ENCODE data around the gene KCNAB1. TPM values are rescaled to one million over a fixed set of nuclear protein-coding genes. Genes with fewer than 3 reads are reported as not detected.

Gene KCNAB1
- total RNA-seq, 1 donor from 2014 or later = 3.6 TPM

GRCh38 chr3:156445117-156446090, 325.0 kb downstream of the KCNAB1 start:
- DNase-seq (ENCODE audit: low spot score) = no peak

GRCh38 chr3:156448300-156448699, 327.9 kb downstream of the KCNAB1 start:
- DNase-seq (ENCODE audit: low spot score) = no peak

- no peak for DNase-seq (ENCODE audit: low spot score)
These were observed 329.6 kb downstream of the KCNAB1 start for GRCh38 chr3:156449710-156450574.

- DNase-seq (ENCODE audit: low spot score) = no peak
These were observed 335.5 kb downstream of the KCNAB1 start for GRCh38 chr3:156455839-156456238.

GRCh38 chr3:156456771-156457224, 336.4 kb downstream of the KCNAB1 start:
- DNase-seq (ENCODE audit: low spot score) = no peak

GRCh38 chr3:156459434-156459833, 339.1 kb downstream of the KCNAB1 start:
- DNase-seq (ENCODE audit: low spot score) = no peak

- DNase-seq (ENCODE audit: low spot score) = no peak
These were observed 339.8 kb downstream of the KCNAB1 start for GRCh38 chr3:156460206-156460611.

- DNase-seq (ENCODE audit: low spot score) = no peak
These were observed 341.5 kb downstream of the KCNAB1 start for GRCh38 chr3:156461889-156462288.

- no peak for DNase-seq (ENCODE audit: low spot score)
These were observed 342.7 kb downstream of the KCNAB1 start for GRCh38 chr3:156463123-156463522.

- DNase-seq (ENCODE audit: low spot score) = no peak
These were observed 344.8 kb downstream of the KCNAB1 start for GRCh38 chr3:156465194-156465593.

GRCh38 chr3:156469456-156469855, 349.1 kb downstream of the KCNAB1 start:
- DNase-seq (ENCODE audit: low spot score) = no peak

GRCh38 chr3:156471431-156471830, 351.1 kb downstream of the KCNAB1 start:
- DNase-seq (ENCODE audit: low spot score) = no peak

GRCh38 chr3:156472150-156472549, 351.8 kb downstream of the KCNAB1 start:
- DNase-seq (ENCODE audit: low spot score) = no peak

GRCh38 chr3:156472684-156473083, 352.3 kb downstream of the KCNAB1 start:
- DNase-seq (ENCODE audit: low spot score) = no peak

GRCh38 chr3:156473341-156473740, 353.0 kb downstream of the KCNAB1 start:
- no peak for DNase-seq (ENCODE audit: low spot score)

- no peak for DNase-seq (ENCODE audit: low spot score)
These were observed 354.4 kb downstream of the KCNAB1 start for GRCh38 chr3:156474560-156475389.

GRCh38 chr3:156477323-156477722, 356.9 kb downstream of the KCNAB1 start:
- DNase-seq (ENCODE audit: low spot score) = no peak

GRCh38 chr3:156478891-156479290, 358.5 kb downstream of the KCNAB1 start:
- no peak for DNase-seq (ENCODE audit: low spot score)

GRCh38 chr3:156479604-156480003, 359.2 kb downstream of the KCNAB1 start:
- DNase-seq (ENCODE audit: low spot score) = no peak

GRCh38 chr3:156480949-156481348, 360.6 kb downstream of the KCNAB1 start:
- DNase-seq (ENCODE audit: low spot score) = no peak

GRCh38 chr3:156483002-156483401, 362.6 kb downstream of the KCNAB1 start:
- no peak for DNase-seq (ENCODE audit: low spot score)
